Measurements from ENCODE around the gene S100A1.
"Not testable (repeated sequence)": the region's sequence is repeated elsewhere in the genome, so short reads cannot be mapped to it uniquely, and the experiment has no call there.

Gene S100A1

DNA sequence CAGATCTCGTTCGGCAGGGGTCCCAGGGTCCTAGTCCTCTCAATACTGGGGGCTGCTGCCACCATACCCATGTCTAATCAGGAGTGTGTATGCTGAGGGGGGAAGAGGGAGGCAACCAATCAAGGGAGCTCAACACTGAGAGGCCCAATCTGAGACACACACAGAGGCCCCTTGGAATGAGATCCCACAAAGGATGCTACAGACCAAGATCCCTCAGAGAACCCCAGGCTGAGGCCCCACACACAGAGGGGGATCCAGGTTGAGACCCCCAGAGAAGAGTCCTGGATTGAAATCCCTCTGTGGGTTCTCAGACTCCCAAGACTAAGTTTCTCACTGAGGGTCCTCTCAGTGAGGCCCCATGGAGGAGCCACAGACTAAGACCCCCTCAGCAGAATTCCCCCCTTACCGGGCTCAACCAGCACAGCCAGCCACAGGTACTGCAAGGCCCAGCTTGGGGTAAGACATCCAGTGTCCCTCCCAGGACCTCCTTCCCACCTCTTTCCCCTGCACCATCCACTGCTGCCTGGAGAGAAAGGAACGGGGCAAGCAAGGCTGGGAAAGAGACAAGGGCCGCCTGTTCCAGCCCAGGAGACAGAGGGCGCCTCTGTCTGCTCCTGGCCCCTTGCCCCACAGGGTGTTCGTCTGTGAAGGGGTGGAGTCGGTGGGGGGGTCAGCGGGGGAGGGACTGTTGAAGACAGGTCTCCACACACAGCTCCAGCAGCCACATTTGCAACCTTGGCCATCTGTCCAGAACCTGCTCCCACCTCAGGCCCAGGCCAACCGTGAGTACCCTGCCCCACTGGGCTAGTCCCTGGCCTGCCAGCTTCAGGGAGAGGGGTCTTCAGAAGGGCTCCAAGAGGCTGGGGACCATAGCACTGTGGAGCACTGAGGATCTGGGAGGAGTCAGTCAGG, at the start of gene S100A1:
Gene S100A1 (plus strand): TSS at position 720 of the 912 bp plus-strand sequence. CDS start 2,088 bp downstream, outside the sequence.
- DNase-seq, result no peak

DNA sequence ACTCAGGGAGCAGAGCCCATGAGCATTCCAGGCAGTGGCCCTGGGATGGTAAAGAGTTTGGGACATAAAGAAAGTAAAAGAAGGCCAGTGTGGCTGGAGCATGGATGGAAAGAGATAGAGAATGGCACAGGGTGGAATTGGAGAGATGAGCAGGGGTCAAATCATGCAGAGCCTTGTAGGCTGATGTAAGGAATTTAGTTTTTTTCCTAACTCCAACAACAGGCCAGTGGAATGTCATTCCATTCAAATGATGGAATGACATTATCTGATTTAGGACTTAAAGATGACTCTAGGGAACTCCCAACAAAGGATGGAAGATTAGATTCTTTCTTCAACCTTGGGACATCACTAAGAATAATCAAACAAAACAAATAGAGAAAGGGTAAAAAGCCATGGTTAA, 49.7 kb upstream of the S100A1 start:
- no peak for DNase-seq

DNA sequence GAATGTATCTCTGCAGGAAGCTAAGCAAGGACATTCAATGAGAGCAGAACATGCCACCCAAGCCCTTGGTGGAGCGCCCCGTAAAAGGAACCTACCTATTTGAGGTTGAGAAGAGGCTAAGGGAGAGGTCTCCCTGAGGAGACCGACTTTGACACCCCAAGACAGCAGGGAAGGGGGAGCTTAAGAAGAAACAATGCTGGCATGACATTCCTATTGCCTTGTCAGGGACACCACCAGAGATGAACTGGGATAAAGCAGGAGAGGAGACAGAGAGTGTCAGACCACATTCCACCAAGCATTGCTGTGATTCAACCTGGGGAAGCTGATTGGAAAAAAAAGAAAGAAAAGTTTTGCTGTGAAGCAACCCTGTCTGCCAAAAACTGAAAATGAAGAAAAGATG, 49.3 kb upstream of the S100A1 start:
- no peak for DNase-seq

DNA sequence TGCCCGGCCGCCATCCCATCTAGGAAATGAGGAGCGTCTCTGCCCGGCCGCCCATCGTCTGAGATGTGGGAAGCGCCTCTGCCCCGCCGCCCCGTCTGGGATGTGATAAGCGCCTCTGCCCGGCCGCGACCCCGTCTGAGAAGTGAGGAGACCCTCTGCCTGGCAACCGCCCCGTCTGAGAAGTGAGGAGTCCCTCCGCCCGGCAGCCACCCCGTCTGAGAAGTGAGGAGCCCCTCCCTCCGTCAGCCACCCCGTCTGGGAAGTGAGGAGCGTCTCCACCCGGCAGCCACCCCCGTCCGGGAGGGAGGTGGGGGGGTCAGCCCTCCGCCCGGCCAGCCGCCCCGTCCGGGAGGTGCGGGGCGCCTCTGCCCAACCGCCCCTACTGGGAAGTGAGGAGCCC, 45.4 kb upstream of the S100A1 start:
- DNase-seq, result not testable (repeated sequence)

DNA sequence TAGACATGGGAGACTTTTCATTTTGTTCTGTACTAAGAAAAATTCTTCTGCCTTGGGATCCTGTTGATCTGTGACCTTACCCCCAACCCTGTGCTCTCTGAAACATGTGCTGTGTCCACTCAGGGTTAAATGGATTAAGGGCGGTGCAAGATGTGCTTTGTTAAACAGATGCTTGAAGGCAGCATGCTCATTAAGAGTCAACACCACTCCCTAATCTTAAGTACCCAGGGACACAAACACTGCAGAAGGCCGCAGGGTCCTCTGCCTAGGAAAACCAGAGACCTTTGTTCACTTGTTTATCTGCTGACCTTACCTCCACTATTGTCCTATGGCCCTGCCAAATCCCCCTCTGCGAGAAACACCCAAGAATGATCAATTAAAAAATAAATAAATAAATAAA, 44.7 kb upstream of the S100A1 start:
- DNase-seq, result not testable (repeated sequence)

DNA sequence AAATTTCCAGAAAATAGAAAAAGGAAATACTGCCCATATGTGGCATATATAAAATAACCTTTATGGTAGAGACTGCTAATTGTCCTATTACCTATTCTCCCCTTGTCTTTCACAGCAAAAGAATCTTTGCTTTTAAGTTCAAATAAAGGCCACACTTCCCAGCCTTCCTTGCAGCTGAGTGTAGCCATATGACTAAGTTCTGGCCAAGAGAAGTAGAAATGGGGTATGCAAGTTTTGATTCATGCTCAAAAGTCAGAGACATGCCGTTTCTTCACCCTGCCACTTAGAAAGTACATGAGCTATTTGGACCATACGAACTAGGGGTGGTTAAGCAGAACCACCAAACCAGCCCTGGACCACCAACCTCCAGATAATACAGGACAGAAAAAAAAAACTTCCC, 44.3 kb upstream of the S100A1 start:
- DNase-seq, result no peak

DNA sequence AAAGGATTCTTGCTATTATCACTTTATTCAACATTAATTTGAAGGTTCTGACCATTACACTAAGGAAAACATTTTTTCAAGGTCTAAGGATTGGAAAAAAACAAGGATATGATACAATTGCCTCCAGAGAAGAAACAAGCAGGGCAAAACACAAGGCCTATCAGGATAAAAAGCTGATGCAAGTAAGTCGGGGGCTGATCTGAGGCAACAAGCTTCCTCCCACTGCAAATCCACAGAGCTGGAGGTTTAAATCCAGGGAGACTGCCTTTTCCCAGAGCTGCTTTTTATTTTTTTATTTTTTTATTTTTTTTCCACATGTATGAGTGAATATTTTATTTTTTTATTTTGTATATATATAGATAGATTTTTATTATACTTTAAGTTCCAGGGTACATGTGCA, 43.2 kb upstream of the S100A1 start:
- DNase-seq, result no peak

DNA sequence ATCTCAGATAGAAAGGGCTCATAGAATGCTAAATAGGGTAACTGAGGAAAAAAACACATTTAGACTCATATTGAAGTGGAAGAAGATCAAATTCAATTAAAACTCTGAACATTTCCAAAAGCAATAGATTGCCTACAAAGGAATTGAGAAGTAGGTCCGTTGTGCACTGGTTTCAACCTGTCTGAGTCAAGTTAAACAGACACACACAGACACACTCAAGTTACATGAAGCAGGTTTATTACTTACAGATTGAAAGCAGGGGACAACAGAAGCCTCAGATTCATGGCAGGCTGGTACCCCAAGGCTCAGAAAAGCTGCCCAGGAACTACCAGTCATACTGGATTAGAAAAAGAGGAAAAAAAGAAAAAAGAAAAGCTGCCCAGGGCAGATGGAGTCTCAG, 41.9 kb upstream of the S100A1 start:
- no peak for DNase-seq

DNA sequence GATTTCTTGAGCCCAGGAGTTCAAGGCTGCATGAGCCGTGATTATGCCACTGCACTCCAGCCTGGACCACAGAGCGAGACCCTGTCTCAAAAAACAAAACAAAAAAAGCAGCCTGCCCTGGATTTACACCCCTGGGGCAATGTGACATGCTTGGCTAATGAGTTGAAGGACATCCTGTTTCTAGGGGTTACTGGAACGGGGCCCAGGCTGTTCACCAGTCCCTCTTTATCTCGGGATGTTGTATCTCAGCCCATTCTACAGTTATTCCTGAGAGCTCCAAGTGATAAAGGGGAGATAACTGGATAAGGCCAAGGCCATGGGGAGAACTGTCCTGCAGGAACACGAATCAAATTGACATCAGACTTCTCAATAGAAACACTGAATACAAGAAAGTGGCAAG, 40.9 kb upstream of the S100A1 start:
- no peak for DNase-seq

DNA sequence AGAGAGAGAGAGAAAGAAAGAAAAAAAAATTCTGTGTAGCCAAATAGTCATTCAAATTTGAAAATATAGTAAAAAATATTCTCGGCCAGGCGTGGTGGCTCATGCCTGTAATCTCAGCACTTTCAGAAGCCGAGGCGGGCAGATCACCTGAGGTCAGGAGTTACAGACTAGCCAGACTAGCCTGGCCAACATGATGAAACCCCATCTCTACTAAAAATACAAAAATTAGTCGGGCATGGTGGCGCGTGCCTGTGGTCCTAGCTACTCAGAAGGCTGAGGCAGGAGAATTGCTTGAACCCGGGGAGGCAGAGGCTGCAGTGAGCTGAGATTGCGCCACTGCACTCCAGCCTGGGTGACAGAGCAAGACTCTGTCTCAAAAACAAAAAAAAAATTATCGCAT, 40.2 kb upstream of the S100A1 start:
- DNase-seq, result not testable (repeated sequence)

DNA sequence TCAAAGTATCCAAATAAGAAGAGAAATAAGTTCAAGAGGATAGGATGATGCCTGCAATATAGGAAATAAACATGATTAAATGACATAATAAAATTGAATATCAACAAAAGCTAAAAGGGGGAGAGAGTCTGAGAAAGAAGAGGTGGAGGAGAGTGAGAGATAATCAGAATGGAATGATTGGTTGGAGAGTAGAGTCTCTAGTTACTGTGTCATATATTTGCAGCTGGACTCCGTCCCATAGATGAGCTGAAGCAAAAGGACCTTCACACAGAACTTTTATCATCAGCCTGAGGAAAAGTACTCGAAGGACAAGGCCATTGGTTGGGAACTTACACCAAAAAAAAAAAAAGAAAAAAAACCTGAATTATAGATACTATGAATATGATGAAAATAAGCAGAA, 39.8 kb upstream of the S100A1 start:
- DNase-seq, result no peak

DNA sequence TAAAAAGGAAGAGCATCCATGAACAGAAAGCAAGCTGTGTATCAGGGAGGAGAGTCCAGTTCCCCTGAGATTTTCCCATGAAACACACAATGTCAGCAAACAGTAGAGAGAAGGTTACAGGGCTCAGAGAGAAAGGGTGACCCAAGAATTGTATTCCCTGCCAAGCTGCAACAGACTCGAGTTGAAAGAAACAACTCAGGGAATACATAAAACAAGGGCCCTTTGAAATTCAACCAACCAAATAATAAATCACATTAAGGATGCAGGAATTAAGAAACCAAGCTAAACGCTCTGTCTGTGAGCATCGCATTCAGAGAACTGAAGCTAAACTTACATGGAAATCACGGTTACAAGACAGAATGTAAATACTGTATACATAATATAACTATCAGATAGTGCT, 35.5 kb upstream of the S100A1 start:
- no peak for DNase-seq

DNA sequence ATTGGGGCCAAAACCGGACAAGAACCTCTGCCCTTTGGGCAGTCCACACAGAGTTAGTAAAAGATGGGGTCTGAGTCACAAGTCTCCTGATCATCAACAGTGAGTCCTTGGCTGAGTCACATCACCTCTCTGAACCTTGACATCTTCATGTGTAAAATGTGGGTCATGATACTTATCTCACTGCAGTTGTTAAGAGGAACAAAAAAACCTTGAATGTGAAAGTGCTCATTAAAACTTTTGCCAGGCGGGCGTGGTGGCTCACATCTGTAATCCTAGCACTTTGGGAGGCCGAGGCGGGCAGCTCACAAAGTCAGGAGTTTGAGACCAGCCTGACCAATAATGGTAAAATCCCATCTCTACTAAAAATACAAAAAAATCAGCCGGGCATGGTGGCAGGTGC, 31.0 kb upstream of the S100A1 start:
- DNase-seq, result peak in 1 of 2 experiments; percentile 46

DNA sequence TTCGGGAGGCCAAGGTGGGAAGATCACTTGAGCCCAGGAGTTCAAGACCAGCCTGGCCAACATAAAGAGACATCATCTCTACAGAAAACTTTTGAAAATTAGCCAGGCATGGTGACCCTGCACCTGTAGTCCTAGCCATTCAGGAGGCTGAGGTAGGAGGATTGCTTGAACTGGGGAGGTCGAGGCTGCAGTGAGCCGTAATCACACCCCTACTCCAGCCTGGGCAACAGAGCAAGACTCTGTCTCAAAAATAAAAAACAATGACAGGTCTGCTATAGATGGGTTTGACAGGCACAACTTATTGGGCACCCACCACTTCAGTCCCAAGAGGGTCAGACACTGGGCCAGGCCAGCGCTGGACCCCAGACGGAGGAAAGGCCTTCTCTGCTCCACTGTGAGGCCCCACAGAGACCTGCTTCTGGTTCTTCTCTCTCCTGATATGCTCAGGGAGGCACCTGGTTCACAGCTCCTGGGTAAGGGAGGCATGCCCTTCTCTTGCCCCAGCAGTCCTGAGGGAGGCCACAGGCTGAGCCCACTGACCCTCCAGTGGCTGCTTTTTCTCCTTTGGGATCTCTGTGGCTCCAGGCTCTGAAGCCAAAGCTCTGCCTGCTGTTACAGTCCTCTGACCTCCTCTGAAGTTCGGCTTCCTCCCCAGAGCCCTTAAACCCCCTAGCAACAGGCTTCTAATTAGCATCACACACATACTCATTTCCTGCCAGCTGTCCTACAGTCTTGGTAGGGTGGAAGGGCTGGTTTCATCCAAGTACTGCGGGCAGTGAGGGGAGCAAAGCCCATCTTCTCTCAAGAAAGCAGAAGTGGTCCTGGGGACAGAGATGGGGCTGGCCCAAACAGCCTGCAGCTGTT, 29.7 kb upstream of the S100A1 start:
- peak in 1 of 2 experiments; percentile 37 for DNase-seq

DNA sequence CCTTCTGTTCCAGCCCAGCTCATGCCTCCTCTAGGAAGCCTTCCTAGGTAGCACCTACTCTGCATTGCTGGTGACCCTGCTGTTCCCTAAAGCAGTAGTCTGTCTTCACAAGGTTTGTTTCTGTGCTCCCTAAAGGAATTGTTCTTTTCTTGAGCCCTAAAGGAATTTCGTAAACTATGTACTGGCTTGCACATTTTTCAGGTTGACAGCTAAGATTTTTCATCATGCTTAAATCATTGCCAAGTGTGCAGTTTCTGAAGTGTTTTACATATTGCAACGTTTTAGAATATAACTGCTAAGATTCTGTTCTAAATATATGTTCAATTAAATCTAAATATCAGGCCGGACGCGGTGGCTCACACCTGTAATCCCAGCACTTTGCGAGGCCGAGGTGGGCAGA, 28.4 kb upstream of the S100A1 start:
- DNase-seq, result no peak

DNA sequence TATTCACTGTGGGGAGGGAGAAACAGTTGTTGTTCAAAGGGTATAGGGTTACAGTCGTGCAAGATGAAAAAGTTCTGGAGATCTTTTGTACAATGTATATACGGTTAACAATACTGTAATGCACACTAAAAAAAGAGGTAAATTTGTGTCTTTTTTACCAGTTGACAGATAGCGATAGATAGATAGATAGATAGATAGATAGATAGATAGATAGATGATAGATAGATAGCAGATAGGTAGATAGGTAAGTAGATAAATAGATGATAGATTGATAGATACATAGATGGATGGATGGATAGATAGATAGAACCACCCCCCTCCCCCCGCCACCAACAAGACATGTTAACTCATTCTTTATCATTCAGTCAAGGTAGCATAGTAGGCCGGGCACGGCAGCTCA, 25.5 kb upstream of the S100A1 start:
- DNase-seq, result no peak

DNA sequence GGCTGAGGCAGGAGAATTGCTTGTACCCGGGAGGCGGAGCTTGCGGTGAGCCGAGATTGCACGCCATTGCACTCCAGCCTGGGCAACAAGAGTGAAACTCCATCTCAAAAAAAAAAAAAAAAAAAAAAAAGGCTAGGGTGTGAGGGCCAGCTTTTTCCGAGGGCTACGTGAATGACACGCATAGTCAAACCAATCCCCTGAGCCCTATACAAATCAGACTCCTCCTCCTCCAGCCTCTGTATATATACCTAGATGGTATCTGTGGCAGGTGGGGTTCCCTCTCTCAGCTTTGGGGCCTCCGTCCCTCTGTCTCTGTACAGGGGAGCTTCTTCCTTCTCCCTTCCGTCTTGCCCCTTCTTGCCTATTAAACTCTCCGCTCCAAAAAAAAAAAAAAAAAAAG, 22.0 kb upstream of the S100A1 start:
- DNase-seq, result no peak

DNA sequence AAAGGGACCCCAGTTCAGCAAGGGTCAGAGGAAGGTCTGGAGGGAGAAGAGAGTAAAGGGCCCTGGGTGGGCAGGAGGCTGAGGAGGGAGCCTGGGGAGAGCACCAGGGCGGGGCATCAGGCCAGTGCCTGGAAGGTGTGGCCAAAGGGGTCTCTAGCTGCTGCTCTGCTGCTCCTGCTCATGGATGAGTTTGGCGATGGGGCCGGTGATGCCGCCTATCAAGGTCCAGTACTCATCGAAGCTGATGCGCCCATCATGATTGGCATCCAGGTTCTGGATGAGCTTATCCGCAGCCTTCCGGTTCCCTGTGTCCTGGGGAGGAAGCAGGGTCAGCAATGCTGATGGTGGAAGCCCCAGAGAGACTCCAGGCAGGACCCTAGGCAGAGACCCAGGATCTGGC, 20.9 kb upstream of the S100A1 start:
- DNase-seq, result no peak

DNA sequence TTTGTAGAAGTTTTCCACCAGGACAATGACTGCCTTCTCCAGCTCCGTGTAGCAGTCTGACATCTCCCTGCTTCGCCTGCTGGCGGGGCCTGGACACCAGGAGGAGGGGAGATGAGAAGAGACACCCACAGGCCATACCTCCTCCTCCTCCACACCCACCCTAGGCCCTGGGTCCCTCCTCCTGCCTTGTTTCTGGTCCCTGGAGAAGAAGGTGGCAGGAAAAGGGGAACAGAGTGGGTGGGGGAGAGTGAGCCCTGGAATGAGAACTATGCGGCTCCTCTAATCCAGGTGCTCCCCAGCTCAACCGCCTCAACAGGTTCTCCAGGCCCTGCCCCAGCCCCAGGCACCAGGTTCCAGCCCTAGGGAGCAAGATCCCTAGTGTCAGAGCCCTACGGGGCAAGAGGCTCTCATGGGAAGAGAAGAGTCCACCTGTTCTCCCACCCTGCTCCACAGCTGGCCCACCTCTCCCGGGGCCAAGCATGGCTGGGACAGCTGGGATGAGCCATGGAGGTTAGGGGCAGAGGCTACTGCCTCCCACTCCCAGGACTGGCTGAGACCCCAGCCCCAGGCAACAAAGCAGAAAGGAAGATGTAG, 20.0 kb upstream of the S100A1 start:
- no peak for DNase-seq

DNA sequence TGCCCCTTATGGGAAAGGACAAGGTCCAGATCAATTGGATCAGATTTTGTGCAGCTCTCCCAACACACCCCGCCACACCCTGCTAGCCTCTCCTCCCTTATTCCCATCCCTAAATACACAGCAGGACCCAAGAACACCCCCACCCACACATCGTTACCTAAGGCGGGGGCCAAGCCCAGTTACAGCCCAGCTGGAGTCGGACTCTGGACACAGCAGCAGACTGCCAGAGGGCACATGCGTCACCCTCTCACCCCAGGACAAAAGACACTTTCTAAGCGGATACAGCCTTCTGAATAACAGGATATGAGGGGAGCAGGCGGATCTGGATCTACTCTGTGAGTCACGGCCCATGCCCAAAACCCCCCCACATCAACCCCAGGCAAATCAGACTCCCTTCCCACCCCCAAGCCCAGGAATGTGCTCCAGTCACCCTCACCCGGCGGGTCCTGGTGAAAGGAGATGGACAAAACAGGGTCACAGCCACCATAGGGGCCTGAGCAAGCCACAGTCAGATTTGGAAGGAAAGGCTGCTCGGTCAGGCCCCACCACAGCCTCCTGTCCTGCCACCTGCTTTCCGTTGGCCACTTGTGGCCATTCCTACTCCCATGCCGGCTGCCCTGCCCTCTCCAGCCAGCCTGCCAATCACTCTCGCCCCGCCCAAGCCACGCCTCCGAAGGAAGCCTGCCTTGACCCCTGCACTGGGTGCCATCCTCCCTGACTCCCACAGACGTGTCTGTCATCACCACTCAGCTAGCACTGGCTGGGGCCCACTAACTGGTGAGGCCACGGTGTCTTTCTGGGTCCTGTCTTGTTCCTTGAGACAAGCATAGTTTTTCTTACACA, 19.3 kb upstream of the S100A1 start:
- no peak for DNase-seq

DNA sequence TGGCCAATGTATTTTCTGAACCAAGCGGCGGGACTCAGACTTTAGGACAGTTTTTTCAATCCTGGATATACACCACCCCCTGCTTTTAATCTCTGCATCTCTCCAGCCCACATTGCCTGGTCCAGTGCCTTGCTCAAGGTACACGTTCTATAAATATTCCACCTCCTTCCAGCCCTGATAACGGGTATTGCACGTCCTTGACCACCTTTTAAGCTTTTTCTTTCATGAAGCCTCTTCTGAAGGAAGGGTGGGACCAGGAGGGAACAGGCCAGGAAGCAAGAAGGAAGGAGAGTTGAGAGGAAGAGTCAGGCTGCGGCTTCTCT, 18.7 kb upstream of the S100A1 start:
- no peak for DNase-seq

DNA sequence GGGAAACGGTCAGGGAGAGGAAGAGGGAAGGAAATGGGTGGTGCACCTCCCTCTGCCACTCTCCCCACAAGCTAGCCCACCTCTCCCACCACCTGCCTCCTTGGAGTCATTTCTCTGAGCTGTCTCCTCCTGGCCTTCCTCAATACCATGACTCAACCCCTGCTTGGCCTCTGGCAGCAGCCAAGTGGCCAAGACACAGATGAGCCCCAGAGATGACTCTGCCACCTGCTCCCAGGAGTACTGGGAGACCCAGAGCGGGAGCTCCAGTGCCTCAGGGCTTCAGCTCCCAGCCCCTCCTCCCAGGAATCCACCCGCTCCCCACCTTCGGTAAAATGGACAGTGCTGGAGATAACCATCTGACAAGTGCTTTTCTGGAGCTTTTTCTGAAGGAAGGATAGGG, 17.9 kb upstream of the S100A1 start:
- no peak for DNase-seq

DNA sequence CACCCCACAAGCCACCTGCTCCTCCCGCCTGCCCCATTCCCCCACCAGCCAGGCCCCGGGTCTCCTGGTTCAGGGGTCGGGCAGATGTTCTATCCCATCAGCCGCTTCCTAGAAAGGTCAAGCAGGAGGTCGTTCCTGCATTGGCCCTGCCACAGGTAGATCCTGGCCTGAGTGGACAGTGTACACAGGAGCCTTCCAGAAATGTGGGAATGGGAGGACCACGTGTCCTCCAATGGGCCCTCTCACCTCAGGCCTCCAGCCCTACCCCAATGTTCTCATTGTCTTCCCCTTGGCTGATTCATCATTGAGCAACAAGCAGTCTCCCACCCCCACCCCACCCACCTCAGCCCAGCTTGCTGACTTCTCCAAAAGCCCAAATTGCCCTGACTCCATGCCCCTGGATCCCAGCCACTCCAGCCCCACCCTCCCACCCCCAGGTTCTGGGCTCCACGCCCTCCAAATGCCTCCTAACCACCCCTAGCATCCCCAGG, 17.4 kb upstream of the S100A1 start:
- no peak for DNase-seq
